SW480 (cell line): Measurements from ENCODE around the gene SDHAF4.
"Not testable (repeated sequence)": the region's sequence is repeated elsewhere in the genome, so short reads cannot be mapped to it uniquely, and the experiment has no call there.

Experiments
- DNase-seq: peaks from one replicate; pipeline ENCODE4 v3.0.0-alpha.2; 2016; ENCODE audit warnings: low spot score

The SDHAF4 gene

GRCh38 chr6:70566751-70567382, at the start of gene SDHAF4:
SDHAF4 (plus strand) TSS chr6:70566930; CDS start chr6:70566941, 11 bp downstream.
- DNase-seq = peak; percentile 80

DNA sequence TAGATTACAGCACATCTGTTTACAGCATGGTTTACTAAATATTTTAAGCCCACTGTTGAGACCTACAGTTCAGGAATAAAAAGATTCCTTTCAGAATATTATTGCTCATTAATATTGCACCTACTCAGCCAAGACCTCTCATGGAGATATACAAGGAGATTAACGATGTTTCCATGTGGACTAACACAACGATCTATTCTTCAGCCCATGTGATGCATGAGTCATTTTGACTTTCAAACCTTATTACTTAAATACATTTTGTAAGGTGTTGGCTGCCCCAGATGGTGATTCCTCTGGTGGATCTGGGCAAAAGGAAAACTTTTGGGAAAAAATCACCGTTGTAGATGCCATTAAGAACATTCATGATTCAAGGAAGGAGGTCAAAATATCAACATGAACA, 48.0 kb upstream of the SDHAF4 start:
- no peak for DNase-seq

DNA sequence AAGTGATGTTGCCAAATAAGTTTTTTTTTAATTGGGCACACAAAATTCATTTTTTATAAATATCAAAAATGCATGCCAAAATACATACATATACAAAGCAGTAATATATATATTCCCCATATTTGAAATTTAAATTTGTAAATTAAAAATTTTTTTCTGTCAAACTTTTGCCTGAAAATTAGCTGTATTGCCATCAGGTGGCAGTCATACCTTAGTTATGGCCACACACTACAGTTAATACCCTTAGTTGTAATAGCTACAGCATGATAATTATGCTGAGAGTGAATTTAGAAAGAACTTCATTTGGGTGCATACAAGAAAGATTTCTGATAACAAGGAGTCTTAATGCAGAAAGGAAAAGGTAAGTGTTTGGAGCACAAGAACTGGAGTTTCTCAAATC, 46.2 kb upstream of the SDHAF4 start:
- peak; percentile 13 for DNase-seq

- no peak for DNase-seq
These were observed 41.9 kb upstream of the SDHAF4 start for GRCh38 chr6:70524721-70525286.

DNA sequence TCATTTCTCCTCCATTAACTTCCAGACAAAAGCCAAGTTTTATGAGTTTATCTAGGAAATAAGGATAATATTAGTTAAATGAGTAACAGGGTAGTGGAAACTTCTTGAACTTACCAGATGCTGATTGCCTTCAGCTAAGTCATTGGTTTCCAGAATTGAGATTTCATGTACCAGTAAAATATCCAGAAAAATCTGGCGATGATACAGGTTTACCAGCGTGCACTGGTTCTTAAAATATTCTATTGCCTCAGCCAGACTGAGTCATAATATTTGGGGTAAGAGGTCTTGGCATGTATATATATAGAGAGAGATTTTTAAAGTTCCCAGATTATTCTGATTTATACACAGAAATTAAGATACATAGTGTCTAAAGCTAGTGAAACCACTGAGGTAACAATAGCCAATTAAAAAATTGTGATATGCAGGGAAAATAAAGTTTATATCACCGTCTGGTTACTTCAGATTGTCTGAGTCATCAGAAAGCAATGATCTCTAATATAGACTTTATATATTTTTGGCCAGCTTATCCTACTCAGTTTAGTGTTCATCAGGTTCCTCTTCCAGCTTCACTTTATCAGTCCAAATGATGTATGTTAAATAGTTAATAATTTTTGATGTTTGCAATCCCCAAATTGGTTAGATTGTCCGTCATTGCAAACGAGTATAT, 39.5 kb upstream of the SDHAF4 start:
- no peak for DNase-seq

GRCh38 chr6:70530023-70530422, 36.7 kb upstream of the SDHAF4 start:
- no peak for DNase-seq

GRCh38 chr6:70531133-70531532, 35.6 kb upstream of the SDHAF4 start:
- no peak for DNase-seq

DNA sequence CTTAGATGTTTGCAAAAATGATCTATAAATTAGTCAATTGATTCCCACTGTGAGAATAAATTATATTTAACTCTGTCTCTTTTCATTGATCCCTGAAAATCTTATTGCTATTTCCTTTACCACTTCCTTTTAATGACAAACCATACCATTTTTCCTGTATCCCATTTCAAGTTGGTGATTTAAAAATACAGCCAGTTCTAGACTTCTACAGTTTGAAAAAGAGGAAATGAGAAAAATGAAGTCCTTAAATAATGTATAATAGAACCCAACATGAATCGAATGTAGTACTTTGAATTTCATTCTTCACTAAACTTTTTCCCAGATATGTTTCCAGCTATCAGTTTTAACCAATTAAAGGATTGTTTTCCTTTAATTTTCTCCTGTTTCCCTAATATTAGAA, 29.5 kb upstream of the SDHAF4 start:
- DNase-seq = no peak

DNA sequence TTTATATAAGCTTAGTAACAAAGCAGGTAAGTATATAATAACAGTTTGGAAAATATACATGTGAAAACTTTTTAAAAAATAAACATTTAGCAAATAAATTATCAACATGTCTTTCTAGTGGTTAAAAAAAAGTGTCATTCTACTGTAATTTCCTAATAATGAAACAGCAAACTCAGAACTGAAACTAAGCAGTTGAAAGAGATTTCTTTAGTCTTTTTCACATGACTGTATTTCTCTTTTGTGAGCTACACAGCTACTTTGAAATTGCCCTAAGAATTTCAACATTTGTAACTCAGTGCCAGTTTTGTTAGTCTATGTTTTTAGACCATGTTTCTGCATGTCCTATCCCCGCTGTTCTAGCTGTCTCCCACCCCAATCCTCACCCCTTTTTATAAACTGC, 28.4 kb upstream of the SDHAF4 start:
- no peak for DNase-seq

DNA sequence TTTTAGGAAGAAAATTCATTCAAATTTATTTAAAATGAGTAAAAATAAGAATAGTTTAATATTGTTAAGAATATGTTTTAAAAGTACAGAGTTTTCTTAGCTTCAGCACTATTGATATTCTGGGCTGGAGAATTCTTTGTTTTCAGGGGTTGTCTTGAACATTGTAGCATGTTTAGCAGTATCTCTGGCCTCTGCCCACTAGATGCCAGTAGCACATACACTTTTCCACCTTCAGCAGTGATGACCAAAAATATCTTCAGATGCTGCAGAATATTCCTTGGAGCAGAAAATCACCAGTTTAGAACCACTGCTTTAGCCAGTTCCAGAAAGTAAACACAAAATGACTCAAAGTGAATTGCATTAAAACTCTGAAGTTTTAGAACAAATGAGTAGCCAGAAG, 19.4 kb upstream of the SDHAF4 start:
- peak; percentile 2 for DNase-seq

DNA sequence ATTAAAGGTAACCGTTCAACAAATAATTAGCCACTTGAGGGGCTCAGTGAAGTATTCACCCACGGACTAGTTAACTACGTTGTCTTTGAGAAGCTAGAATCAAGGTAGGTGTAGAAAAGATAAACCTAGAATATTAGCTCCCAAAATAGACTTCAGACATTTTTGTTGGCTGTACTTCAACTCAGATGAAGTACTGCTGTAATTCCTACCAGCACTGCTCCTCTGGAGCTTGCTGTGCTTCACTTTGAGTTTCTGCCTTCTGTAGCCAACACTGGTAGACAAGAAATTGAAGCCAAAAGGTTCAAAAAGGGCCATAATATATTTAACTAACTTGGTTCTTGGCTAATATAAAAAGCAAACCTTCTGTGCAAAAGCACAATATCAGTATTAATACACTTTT, 18.8 kb upstream of the SDHAF4 start:
- DNase-seq = no peak

- DNase-seq = no peak
These were observed 17.4 kb upstream of the SDHAF4 start for GRCh38 chr6:70549327-70549726.

GRCh38 chr6:70551566-70551965, 15.2 kb upstream of the SDHAF4 start:
- DNase-seq = no peak

GRCh38 chr6:70552286-70552940, 14.3 kb upstream of the SDHAF4 start:
- not testable (repeated sequence) for DNase-seq

DNA sequence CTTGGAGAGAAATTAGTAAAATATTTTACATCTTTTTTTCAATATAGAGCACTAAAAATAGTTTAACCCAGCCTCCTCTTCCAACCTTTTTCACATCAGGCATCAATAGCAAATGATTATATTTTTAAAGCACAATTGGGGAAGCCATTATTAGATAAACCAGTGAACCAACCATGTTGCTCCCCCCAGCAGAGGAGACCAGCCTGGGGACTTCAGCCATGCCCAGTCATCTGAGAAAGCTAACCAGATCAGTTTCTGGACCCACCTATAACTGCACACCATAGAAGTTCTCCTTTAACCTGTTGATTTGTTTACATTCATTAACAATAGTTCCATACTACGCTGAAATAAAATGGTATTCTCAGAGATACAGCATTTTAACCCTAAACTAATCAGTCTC, 13.8 kb upstream of the SDHAF4 start:
- DNase-seq = no peak

DNA sequence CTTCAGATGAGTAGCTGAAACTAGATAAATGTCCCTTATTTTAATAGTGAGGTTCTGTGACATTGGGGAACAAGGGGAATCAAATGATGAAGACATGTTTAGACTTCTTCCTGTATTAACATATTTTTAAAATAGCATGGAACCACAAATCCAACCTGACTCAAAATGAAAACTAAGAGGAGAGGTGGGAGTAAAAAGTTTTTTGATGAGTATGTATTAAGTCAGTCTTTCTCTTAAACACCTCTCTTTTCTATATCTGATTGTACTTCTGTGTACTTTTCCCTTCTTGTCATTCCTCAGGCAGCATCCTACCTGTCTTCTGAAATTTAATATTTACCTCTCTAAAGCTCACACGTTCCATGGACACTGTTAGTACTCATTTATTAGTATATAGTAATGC, 8.7 kb upstream of the SDHAF4 start:
- no peak for DNase-seq

DNA sequence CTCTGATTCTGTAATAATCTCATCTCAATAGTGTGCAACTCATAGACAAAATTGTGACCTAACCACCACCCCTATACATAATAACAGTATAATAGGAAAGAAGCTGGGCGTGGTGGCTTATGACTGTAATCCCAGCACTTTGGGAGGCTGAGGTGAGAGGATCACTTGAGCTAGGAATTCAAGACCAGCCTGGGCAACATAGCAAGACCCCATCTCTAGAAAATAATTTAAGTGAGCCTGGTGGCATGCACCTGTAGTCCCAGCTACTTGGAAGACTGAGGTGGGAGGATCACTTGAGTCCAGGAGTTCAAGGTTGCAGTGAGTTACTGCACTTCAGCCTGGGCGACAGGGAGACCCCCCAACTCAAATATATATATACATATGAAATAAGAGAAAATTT, 4.3 kb upstream of the SDHAF4 start:
- not testable (repeated sequence) for DNase-seq

- no peak for DNase-seq
These were observed 3.2 kb upstream of the SDHAF4 start for GRCh38 chr6:70563530-70563929.

GRCh38 chr6:70574643-70575042, 7.9 kb downstream of the SDHAF4 start:
- no peak for DNase-seq

DNA sequence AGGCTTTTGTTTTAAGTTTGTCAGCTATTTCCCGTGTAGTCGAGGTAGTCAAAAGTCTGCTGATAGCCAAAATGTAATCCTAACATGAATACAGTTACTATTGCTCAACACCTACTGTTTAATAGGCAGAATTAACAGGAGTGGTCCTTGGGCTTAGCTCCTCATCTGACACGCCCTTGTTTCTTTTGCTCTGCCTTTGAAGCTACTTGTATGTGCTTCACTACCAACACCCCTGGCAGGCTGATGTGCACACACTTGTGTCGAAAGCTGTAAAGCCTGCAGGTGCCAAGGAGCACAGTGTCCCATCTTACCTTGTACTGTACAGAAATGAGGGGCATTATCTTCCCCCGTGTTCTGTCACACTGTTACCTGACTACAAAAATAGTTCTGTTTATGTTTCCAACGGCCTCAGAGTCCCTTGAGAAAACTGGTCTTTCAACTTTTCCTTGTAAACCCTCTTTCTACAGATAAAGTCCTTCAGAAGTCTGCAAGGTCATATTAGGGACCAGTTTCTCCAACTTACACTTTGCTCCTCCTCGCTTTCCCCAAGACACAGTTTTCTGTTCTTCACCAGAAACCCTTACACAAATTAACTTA, 9.3 kb downstream of the SDHAF4 start:
- no peak for DNase-seq

- no peak for DNase-seq
These were observed 19.4 kb downstream of the SDHAF4 start for GRCh38 chr6:70586114-70586513.

- DNase-seq = no peak
These were observed 23.7 kb downstream of the SDHAF4 start for GRCh38 chr6:70590400-70590799.
